Fibroblast of skin of scalp (primary cell): ENCODE data around the gene ACD. TPM values are rescaled to one million over a fixed set of nuclear protein-coding genes. Genes with fewer than 3 reads are reported as not detected.
"Not testable (repeated sequence)": the region's sequence is repeated elsewhere in the genome, so short reads cannot be mapped to it uniquely, and the experiment has no call there.

Source experiments
- DNase-seq: peaks from one replicate; pipeline ENCODE4 v3.0.0-alpha.2; 2013
- polyA plus RNA-seq, 2 experiments: library from polyadenylated mRNA; unstranded; fragments of 120-200 nt; gene quantifications; one replicate each; pipeline ENCODE4 v1.2.1, GENCODE V29; 2013; ENCODE audit not compliant: insufficient read length in 2 of 2

The ACD gene
- 22.8 TPM for polyA plus RNA-seq (2013, experiment 1 of 2; ENCODE audit: insufficient read length)
- 21.7 TPM for polyA plus RNA-seq (2013, experiment 2 of 2; ENCODE audit: insufficient read length)

- peak; percentile 91 for DNase-seq
Observed at GRCh38 chr16:67659675-67660563, at the start of gene ACD. Gene ACD (minus strand): TSS chr16:67660260. CDS start chr16:67660220, 40 bp downstream.

DNA sequence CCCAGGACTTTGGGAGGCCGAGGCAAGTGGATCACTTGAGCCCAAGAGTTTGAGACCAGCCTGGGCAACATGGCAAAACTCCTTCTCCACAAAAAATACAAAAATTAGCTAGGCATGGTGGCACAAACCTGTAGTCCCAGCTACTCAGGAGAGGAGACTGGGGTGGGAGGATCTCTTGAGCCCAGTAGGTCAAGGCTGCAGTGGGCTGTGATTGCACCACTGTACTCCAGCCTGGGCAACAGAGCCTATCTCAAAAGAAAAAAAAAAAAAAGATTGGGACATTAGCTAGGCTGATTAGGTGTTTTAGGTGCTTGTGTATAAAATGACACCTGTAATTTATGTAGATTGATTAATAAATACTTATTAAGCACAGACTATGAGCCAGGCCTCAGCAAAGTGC lies 49.0 kb upstream of the ACD start:
- no peak for DNase-seq

- DNase-seq = no peak
Observed at GRCh38 chr16:67708368-67708771, 48.3 kb upstream of the ACD start.

GRCh38 chr16:67707790-67708189 lies 47.7 kb upstream of the ACD start:
- DNase-seq = no peak

GRCh38 chr16:67707210-67707609 lies 47.1 kb upstream of the ACD start:
- DNase-seq = no peak

DNA sequence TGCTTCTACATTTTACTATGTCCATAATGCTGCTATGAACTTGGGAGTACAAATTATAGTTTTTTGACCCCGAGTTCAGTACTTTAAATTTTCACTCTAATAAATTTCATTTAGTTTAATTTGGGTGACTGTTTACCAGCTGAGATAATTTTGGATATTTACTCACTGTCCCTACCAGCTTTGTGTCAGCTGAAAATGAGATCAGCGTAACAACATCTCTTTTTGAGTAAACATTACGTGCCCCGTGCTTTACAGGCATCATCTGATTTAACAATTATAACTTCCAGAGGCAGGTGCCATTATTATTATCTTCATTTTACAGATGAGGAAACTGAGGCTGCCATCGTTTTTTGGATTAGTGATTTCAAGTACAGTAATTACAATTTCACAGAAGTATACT lies 44.0 kb upstream of the ACD start:
- DNase-seq = no peak

- no peak for DNase-seq
Observed at GRCh38 chr16:67703626-67704025, 43.6 kb upstream of the ACD start.

DNA sequence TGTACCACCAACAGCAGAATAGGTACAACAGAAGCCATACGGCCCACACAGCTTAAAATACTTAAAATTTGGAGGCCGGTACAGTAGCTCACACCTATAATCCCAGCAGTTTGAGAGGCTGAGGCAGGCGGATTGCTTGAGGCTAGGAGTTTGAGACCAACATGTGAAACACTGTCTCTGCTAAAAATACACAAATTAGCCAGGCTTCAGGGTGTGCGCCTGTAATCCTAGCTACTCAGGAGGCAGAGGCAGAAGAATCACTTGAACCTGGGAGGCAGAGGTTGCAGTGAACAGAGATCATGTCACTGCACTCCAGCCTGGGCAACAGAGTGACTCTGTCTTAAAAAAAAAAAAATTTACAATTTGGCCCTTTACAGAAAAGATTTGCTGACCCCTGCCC lies 42.1 kb upstream of the ACD start:
- DNase-seq = no peak

DNA sequence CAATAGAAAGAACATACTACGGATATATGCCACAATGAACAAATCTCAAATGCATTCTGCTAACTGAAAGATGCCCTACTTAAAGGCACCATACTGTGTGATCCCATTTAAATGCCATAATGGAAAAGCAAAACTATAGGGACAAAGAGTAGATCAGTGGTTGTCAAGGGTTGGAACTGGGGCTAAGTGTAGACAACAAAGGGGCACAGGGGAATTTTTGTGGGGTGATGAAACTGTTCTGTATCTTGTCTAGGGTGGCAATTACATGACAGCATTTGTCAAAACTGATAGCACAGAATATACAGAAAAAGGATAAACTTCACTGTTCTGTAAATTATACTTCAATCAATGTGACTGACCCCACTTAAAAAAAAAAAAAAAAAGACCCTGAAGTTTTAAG lies 41.4 kb upstream of the ACD start:
- DNase-seq = no peak

DNA sequence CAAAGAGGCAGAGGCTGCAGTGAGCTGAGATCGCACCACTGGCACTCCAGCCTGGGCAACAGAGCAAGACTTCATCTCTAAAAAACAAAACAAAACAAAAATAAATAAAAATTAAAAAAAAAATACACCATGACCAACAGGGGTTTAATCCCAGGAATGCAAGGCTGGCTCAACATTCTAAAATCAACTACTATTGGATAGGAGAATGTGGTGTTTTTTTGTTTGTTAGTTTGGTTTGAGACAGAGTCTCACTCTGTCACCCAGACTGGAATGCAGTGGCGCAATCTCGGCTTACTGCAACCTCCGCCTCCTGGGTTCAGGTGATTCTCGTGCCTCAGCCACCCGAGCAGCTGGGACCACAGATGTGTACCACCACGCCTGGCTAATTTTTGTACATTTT lies 39.2 kb upstream of the ACD start:
- no peak for DNase-seq

- DNase-seq = no peak
Observed at GRCh38 chr16:67697422-67698185, 37.5 kb upstream of the ACD start.

GRCh38 chr16:67694611-67695010 lies 34.6 kb upstream of the ACD start:
- DNase-seq = no peak

- DNase-seq = not testable (repeated sequence)
Observed at GRCh38 chr16:67693517-67694285, 33.6 kb upstream of the ACD start.

DNA sequence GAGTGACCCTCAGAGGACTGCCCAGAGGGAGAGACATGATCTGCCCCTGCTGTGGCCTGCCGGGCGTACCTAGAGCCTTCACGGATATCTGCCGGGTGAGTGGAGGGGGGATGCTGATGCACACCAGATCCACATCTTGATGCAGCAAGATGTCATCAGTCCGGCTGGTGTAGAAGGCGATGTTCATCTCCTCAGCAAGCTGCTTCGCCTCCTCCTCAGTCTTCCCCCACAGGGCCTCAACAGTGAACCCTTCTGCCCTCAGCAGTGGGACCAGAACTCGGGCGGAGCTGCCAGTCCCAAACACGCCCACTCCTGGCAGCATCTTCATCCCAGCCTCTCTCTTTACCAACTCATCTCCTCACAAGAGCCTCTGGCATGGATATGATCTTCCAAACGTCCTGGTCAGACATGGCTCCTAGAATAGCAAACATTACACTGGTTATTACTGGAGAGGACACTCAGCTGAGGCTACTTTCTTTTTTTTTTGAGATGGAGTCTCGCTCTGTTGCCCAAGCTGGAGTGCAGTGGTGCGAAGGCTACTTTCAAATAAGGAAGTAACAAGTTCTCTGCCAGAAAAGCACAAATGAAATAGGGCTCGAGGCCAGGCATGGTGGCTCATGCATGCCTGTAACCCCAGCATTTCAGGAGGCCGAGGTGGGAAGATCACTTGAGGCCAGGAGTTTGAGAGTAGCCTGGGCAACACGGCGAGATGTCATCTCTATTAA lies 25.5 kb upstream of the ACD start:
- DNase-seq = no peak

GRCh38 chr16:67683767-67684166 lies 23.7 kb upstream of the ACD start:
- DNase-seq = no peak

- DNase-seq = no peak
Observed at GRCh38 chr16:67679935-67680897, 20.2 kb upstream of the ACD start.

DNA sequence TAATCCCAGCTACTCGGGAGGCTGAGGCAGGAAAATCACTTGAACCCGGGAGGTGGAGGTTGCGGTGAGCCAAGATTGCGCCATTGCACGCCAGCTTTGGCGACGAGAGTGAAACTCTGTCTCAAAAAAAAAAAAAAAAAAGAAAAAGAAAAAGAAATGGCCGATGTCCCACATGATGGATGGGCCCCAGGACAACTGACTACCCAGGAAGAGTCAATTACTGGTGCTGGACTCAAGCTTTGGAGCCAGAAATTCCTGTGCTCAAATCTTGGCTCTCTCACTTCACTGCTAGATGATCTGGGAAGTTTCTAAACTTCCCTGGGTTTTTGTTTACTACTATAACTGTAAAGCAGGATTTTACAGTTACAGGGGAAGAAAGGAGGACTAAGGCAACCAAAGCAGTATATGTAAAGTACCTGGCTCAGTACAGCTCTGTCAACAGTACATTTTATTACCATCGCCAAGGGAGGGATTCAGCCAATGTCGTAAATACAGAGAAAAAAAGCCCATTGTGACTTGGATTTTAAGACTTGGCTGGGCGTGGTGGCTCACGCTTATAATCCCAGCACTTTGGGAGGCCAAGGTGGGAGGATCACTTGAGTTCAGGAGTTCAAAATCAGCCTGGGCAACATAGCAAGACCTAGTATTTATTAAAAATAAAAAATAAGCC lies 18.4 kb upstream of the ACD start:
- DNase-seq = no peak

- no peak for DNase-seq
Observed at GRCh38 chr16:67677712-67678111, 17.7 kb upstream of the ACD start.

- no peak for DNase-seq
Observed at GRCh38 chr16:67676939-67677338, 16.9 kb upstream of the ACD start.

DNA sequence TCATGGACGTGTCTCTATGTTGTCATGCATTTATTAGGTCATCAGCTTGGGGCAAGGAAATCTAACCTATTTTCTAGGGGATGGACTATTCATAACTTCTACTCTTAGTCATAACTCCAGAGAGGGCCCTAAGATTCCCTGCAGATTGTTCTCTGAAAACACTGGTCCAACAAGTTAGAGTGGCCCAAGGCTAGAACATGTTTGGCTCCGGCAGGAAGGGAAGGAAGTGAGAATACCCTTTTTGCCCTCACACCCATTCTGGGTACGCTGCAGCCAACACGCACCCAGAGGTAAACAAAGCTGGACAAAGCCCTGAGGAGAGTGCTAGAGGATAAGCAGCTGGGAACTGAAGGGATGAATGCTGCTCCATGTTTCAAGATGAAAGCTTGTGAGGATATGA lies 16.5 kb upstream of the ACD start:
- no peak for DNase-seq
